ENCODE measurements around the gene UNC119B.

UNC119B gene

DNA sequence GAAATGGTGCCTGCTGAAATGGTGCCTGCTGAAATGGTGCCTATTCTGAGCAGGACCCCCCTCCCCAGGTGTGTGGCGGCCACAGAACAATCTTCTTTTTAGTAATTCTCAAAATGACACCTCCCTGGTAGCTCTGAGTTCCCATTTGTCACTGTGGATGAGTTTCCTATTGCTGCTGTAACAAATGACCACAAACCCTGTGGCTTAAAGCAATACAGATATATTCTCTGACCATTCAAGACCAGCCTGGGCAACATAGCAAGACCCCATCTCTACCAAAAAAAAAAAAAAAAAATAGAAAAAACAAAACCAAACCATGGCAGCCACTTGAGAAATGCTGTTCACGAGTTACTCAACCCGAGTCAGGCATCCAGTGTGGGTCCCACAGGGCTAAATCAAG, 23.3 kb downstream of the UNC119B start:
- intact Hi-C loops (cut with DNase I) = no loop called here
- DNase-seq = no peak

DNA sequence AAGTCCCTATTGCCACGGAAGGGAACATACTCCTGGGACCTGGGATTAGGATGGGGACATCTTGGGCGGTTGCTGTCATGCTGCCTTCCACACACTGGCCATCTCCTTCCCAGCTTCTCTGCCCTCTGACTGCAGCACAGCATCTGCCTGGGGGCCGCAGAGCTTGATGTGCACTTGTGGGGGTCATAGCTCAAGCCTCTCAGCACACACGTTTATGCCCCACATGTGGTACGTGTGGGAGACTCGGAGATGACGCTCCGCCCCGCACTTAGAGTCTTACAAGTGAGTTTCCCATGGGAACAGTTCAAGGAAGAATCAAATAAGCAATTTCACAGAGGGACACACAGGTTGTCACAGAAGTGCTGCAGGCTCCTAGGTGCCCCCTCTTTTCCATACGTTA, 24.0 kb downstream of the UNC119B start:
- no peak for DNase-seq
- intact Hi-C loops (cut with DNase I) = no loop called here

- DNase-seq = no peak
- intact Hi-C loops (cut with DNase I) = no loop called here
Observed at GRCh38 chr12:120735181-120735580, 24.9 kb downstream of the UNC119B start.

- DNase-seq = no peak
- intact Hi-C loops (cut with DNase I) = no loop called here
Observed at GRCh38 chr12:120736404-120737331, 26.4 kb downstream of the UNC119B start.

DNA sequence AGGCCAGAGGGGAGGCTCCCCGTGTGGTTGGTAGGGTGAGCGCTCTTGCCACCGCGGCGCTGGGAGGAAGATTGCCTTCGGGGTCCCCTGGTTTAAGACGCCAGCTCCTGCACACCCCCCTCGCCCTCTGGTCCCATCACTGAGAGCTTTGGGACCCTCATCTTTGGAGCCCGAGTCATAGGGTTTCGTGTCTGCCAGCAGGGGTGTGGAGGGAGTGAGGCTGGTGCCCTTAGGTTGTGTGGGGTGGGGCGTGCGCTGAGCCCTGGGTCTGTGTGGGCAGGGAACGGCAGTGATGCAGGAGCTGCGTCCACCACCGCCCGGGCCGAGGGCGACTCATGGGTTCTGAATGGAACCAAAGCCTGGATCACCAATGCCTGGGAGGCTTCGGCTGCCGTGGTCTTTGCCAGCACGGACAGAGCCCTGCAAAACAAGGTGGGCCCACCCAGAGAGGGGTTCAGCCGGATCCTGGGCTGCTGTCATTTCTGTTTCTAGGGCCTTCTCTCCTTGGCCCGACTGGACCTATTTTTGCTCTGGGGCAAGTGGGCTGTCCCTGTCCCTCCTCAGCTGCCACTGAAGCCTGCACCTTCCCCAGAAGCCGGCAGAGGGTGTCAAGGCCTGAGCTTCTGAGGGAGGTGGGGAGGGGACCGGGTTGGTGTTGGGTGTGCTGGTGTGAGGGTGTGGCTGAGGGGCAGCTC, 27.4 kb downstream of the UNC119B start:
- intact Hi-C loops (cut with DNase I) = no loop called here
- no peak for DNase-seq

- no peak for DNase-seq
- intact Hi-C loops (cut with DNase I) = no loop called here
Observed at GRCh38 chr12:120738252-120739030, 28.2 kb downstream of the UNC119B start.

DNA sequence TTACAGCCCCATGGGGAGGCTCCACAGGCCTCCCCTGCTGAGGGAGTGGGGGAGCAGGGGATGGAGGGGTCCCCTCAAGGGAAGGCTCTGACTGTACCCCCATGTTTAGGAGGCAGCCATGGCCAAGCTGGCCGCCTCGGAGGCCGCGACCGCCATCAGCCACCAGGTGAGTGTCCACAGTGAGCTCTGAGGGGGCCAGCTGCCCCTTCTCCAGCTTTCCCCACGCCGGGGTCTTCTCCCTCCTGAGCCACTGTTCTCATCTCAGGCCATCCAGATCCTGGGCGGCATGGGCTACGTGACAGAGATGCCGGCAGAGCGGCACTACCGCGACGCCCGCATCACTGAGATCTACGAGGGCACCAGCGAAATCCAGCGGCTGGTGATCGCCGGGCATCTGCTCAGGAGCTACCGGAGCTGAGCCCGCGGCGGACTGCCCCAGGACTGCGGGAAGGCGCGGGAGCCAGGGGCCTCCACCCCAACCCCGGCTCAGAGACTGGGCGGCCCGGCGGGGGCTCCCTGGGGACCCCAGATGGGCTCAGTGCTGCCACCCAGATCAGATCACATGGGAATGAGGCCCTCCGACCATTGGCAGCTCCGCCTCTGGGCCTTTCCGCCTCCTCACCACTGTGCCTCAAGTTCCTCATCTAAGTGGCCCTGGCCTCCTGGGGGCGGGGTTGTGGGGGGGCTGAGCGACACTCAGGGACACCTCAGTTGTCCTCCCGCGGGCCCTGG, 28.9 kb downstream of the UNC119B start:
- intact Hi-C loops (cut with DNase I) = no loop called here

GRCh38 chr12:120739821-120740613, 29.8 kb downstream of the UNC119B start:
- intact Hi-C loops (cut with DNase I) = no loop called here
- DNase-seq = no peak

More for the DNA sequence above, 28.9 kb downstream of the UNC119B start:
- DNase-seq = no peak

- no peak for DNase-seq
- intact Hi-C loops (cut with DNase I) = no loop called here
Observed at GRCh38 chr12:120740871-120741270, 30.6 kb downstream of the UNC119B start.

DNA sequence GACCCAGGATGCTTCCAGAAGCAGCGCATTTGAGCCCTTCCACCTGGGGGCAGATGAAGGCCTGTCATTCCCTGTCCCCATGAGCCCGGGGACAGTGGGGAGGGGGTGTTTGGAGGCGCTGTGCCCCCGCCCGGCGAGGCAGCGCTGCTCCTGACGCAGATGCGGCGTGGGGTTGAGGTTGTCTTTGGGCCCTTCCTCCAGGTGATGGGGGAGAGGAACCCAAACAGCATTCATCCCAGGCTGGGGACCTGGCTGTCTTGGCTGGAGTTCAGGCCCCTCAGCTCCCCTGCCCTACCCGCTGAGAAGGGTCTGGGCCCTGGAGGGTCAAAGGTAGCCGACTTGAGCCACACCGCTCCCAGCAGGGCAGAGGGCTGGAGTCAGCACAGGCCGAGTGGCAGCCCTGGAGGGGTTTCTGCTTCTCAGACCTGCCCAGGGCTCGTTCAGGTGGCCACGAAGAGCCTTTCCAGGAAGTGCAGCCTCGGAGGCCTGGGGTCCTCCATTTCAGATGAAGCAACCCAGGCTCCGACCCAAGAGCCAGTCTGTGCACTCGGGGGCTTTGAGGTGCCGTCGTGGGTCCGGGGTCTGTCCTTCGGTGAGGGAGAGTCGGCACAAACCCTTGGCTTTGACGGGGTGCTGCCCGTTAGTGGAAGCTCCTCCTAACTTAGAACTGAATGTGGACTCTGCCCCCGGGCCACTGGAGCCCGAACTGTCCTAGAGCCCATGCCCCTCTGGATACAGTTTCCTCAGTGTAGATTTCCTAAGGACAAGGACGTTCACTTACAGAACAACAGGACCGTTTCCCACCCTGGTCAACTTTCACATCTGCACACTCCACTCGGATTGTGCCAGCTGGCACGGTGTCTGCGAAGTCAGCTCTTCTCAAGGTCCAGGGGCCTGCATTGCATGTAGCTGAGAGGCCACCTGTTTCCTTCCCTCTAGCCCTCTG, 31.5 kb downstream of the UNC119B start:
- intact Hi-C loops (cut with DNase I) = no loop called here

DNA sequence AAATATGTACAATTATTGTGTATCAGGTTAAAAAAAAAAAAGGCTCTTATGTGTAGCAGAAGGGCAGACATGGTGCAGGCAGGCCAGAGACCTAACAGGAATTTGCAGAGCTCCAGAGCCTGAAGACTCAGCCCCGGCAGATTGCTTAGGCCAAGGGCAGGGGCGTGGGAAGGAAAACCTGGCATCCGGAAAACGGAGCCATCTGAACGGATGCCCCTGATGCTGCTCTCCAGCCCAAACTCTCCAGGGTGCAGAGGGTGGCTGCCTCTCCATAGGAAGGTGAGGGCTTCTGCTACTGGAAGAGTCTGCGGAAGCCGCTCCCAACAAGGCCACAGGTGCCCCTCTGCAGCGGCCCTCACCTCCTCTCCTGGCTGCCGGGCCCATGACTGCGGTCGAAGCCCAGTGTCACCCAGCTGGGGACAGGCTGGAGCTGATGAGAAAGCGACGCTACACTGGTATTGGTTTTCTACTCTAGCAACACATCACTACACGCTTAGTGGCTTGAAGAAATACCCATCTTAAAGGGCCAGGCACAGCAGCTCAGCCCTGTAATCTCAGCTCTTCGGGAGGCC, 34.8 kb downstream of the UNC119B start:
- no peak for DNase-seq
- intact Hi-C loops (cut with DNase I) = no loop called here

More for the DNA sequence above, 31.5 kb downstream of the UNC119B start:
- DNase-seq = no peak

DNA sequence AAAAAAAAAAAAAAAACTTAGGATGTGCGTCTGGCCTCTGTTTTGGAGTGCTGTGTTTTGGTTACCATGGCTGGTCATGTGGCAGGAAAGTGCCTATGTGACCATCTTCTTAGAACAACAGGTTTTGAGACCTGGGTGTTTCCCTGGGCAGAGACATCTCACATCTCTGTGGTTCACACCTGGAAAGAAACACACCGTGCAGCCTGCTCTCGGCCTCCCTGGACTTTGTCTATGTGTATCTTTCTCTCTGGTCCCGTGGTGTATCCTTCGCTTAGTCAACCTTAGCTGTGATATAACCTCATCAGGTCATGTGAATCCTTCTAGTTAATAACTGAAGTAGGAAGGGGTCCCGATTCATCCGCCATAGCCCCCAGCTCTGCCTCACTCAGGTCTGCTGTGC, 38.0 kb downstream of the UNC119B start:
- DNase-seq = no peak
- intact Hi-C loops (cut with DNase I) = no loop called here

GRCh38 chr12:120749256-120749655, 39.0 kb downstream of the UNC119B start:
- DNase-seq = no peak
- intact Hi-C loops (cut with DNase I) = no loop called here

DNA sequence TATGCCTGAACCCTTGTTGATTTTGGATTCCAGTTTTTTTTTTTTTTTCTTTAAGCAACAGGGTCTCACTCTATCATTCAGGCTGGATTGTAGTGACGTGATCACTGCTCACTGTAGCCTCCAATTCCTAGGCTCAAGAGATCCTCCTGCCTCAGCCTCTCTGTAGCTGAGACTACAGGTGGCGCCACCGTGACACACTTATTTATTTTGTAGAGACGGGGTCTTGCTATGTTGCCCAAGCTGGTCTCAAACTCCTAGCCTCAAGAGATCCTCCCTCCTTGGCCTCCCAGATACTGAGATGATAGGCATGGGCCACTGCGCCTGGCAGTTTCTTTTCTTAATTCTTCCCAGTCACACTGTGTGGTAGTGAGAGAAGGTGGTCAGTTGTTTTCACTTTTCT, 40.5 kb downstream of the UNC119B start:
- no peak for DNase-seq
- intact Hi-C loops (cut with DNase I) = no loop called here

- intact Hi-C loops (cut with DNase I) = no loop called here
- DNase-seq = peak in 1 of 42 donors; percentile 29
Observed at GRCh38 chr12:120751389-120751788, 41.1 kb downstream of the UNC119B start.

- intact Hi-C loops (cut with DNase I) = no loop called here
Observed at GRCh38 chr12:120754792-120755191, 44.5 kb downstream of the UNC119B start.

GRCh38 chr12:120755269-120755668, 45.0 kb downstream of the UNC119B start:
- no peak for DNase-seq
- intact Hi-C loops (cut with DNase I) = no loop called here

More at GRCh38 chr12:120754792-120755191, 44.5 kb downstream of the UNC119B start:
- DNase-seq = no peak

Measured in head of caudate nucleus (tissue), 42 donors.